ENCODE results near the gene RLIM.

Gene RLIM

DNA sequence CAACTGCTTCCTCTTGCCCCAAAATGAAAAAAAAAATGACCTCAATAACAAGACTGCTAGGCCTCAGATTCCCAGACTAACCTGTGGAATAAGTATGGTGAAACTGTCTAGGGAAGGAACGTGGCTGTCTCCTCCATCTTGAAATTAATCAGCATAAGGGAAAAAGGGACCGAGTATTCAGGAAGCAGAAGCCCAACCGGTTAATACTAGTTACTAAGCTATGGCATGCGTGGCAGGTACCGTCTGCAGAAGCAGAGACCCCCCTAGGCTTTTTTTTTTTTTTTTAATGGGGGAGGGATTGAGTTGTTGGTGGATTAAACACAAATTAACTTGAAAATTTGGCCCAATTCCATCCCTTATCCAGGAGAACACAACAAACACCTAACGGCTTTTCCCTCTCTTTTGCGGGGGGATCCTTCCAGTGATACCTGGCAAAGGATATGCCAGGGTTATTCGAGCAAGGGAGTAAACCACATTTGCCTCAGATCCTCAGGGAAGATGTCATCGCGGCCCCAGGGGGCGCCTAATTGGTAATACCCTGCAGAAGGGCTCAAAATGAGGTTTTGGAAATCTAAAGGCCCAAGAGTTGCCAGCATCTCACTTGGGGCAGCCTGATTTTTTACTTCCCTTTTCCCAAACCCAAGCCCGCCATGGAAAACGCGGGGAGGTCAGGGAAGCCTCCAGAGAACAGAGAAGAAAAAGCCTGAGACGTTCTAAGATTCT is 893 bp downstream of the RLIM start:
- Histone ChIP-seq H3K9ac (ENCODE audit: low read length) (peak overlapping the region; percentile 98), H3K4me1 (ENCODE audit: control insufficient read depth in 1 of 2, insufficient read depth in 2 of 2, low read length in 2 of 2) (no peaks in the 10 kb centered on the region), H3K79me1 (ENCODE audit: low read length) (peaks cover 7% of the 10 kb centered on the region), H3K14ac (ENCODE audit: low read length) (peak overlapping the region; percentile 89), H3K4me3 (ENCODE audit: low read depth, low read length) (peak overlapping the region; percentile 95), H3K4me2 (ENCODE audit: low read length) (peak overlapping the region; percentile 75), H3K4ac (ENCODE audit: low read depth, low read length) (peak overlapping the region; percentile 79), H3K18ac (ENCODE audit: low read length) (peak overlapping the region; percentile 74), H2BK12ac (ENCODE audit: low read length) (no peak overlapping the region), H3K27ac (ENCODE audit: low read depth, low read length) (peak overlapping the region; percentile 57), H3K9me3 (ENCODE audit: insufficient read depth, low read depth, low read length) (no peaks in the 10 kb centered on the region), H3K23ac (ENCODE audit: low read length) (no peak overlapping the region), H3K36me3 (ENCODE audit: control insufficient read depth in 1 of 2, insufficient read depth in 2 of 2, low read length in 2 of 2) (no peaks in the 10 kb centered on the region), H3K27me3 (ENCODE audit: insufficient read depth, low read length) (no peaks in the 10 kb centered on the region), H3K79me2 (ENCODE audit: control insufficient read depth, insufficient read depth, low read length, poor library complexity) (peaks cover 5% of the 10 kb centered on the region), H2AFZ (ENCODE audit: insufficient read depth, low read length, poor library complexity) (no peak overlapping the region), H2AK5ac (ENCODE audit: low read length) (no peak overlapping the region), H2BK120ac (ENCODE audit: insufficient read depth, low read length, poor library complexity) (peak overlapping the region; percentile 11), H4K91ac (ENCODE audit: low read depth, low read length) (peak overlapping the region; percentile 77), H2BK5ac (ENCODE audit: low read depth, low read length, poor library complexity) (peak overlapping the region; percentile 23), H4K8ac (ENCODE audit: low read depth, low read length) (no peak overlapping the region), H4K12ac (ENCODE audit: low read depth, low read length) (no peak overlapping the region)
- no CpG with 5 or more reads among the region's 15 CpGs for WGBS (ENCODE audit: extremely low coverage, insufficient coverage, insufficient read length)
- peak; percentile 2 to 49 for DNase-seq

DNA sequence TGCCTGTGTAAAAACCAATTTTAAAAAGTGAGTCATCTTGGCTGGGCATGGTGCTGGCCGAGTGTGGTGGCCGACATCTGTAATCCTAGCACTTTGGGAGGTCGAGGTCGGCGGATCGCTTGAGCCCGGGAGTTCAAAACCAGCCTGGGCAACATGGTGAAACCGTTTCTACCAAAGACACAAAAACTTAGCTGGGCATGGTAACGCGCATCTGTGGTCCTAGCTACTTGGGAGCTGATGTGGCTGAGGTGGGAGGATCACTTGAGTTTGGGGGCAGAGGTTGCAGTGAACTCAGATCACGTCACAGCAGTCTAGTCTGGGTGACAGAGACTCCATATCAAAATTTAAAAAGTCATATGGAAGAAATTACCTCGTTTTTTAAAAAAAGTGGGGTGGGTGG is 7.6 kb downstream of the RLIM start:
- H3K36me3 ChIP-seq (ENCODE audit: control insufficient read depth in 1 of 2, insufficient read depth in 2 of 2, low read length in 2 of 2) = peaks cover 2 to 6% of the 10 kb centered on the region in 2 experiments
- no peak overlapping the region for H3K4me2 ChIP-seq (ENCODE audit: low read length)
- no peak overlapping the region for H4K12ac ChIP-seq (ENCODE audit: low read depth, low read length)
- H3K23ac ChIP-seq (ENCODE audit: low read length) = no peak overlapping the region
- H3K14ac ChIP-seq (ENCODE audit: low read length) = no peak overlapping the region
- H3K27me3 ChIP-seq (ENCODE audit: insufficient read depth, low read length) = no peaks in the 10 kb centered on the region
- H3K9ac ChIP-seq (ENCODE audit: low read length) = no peak overlapping the region
- no peak overlapping the region for H4K8ac ChIP-seq (ENCODE audit: low read depth, low read length)
- no peak overlapping the region for H2AFZ ChIP-seq (ENCODE audit: insufficient read depth, low read length, poor library complexity)
- H4K91ac ChIP-seq (ENCODE audit: low read depth, low read length) = no peak overlapping the region
- H3K79me1 ChIP-seq (ENCODE audit: low read length) = no peaks in the 10 kb centered on the region
- no peak overlapping the region for H3K4me3 ChIP-seq (ENCODE audit: low read depth, low read length)
- no peak overlapping the region for H2AK5ac ChIP-seq (ENCODE audit: low read length)
- H2BK12ac ChIP-seq (ENCODE audit: low read length) = no peak overlapping the region
- no peak overlapping the region for H3K18ac ChIP-seq (ENCODE audit: low read length)
- peaks cover 2% of the 10 kb centered on the region for H3K79me2 ChIP-seq (ENCODE audit: control insufficient read depth, insufficient read depth, low read length, poor library complexity)
- no peaks in the 10 kb centered on the region for H3K4me1 ChIP-seq (ENCODE audit: control insufficient read depth in 1 of 2, insufficient read depth in 2 of 2, low read length in 2 of 2)
- WGBS (ENCODE audit: extremely low coverage, insufficient coverage, insufficient read length) = no CpG with 5 or more reads among the region's 12 CpGs
- no peak for DNase-seq
- H3K27ac ChIP-seq (ENCODE audit: low read depth, low read length) = no peak overlapping the region
- no peaks in the 10 kb centered on the region for H3K9me3 ChIP-seq (ENCODE audit: insufficient read depth, low read depth, low read length)
- H2BK120ac ChIP-seq (ENCODE audit: insufficient read depth, low read length, poor library complexity) = no peak overlapping the region
- no peak overlapping the region for H2BK5ac ChIP-seq (ENCODE audit: low read depth, low read length, poor library complexity)
- peak overlapping the region; percentile 91 for H3K4ac ChIP-seq (ENCODE audit: low read depth, low read length)

DNA sequence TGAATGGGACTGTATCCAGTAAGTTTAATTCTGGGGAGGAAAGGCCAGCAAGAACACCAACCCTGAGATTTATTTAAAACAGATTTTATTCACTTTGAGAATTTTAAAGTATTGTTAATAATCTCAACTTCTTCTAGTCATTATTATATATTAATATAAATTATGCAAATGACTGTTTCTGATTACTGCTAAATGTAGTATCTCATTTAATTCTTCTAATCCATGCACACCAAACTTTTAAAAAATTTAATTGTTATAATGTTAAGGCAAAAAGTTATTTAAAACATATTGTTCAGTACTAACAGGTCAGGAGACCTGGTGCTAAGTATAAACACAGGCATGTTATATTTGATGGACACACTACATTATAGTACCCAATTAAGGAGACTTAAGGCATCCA is 8.1 kb downstream of the RLIM start:
- Histone ChIP-seq H4K12ac (ENCODE audit: low read depth, low read length) (no peak overlapping the region), H3K4me1 (ENCODE audit: control insufficient read depth in 1 of 2, insufficient read depth in 2 of 2, low read length in 2 of 2) (no peaks in the 10 kb centered on the region), H3K36me3 (ENCODE audit: control insufficient read depth in 1 of 2, insufficient read depth in 2 of 2, low read length in 2 of 2) (peaks cover 2 to 6% of the 10 kb centered on the region in 2 experiments), H2BK120ac (ENCODE audit: insufficient read depth, low read length, poor library complexity) (no peak overlapping the region), H4K91ac (ENCODE audit: low read depth, low read length) (no peak overlapping the region), H3K79me1 (ENCODE audit: low read length) (no peaks in the 10 kb centered on the region), H3K23ac (ENCODE audit: low read length) (no peak overlapping the region), H3K4ac (ENCODE audit: low read depth, low read length) (no peak overlapping the region), H3K9me3 (ENCODE audit: insufficient read depth, low read depth, low read length) (no peaks in the 10 kb centered on the region), H3K4me2 (ENCODE audit: low read length) (no peak overlapping the region), H2AFZ (ENCODE audit: insufficient read depth, low read length, poor library complexity) (no peak overlapping the region), H3K18ac (ENCODE audit: low read length) (no peak overlapping the region), H3K9ac (ENCODE audit: low read length) (no peak overlapping the region), H4K8ac (ENCODE audit: low read depth, low read length) (no peak overlapping the region), H2AK5ac (ENCODE audit: low read length) (no peak overlapping the region), H3K27ac (ENCODE audit: low read depth, low read length) (no peak overlapping the region), H3K27me3 (ENCODE audit: insufficient read depth, low read length) (no peaks in the 10 kb centered on the region), H2BK12ac (ENCODE audit: low read length) (no peak overlapping the region), H2BK5ac (ENCODE audit: low read depth, low read length, poor library complexity) (no peak overlapping the region), H3K14ac (ENCODE audit: low read length) (no peak overlapping the region), H3K79me2 (ENCODE audit: control insufficient read depth, insufficient read depth, low read length, poor library complexity) (peaks cover 2% of the 10 kb centered on the region), H3K4me3 (ENCODE audit: low read depth, low read length) (no peak overlapping the region)
- DNase-seq = no peak

DNA sequence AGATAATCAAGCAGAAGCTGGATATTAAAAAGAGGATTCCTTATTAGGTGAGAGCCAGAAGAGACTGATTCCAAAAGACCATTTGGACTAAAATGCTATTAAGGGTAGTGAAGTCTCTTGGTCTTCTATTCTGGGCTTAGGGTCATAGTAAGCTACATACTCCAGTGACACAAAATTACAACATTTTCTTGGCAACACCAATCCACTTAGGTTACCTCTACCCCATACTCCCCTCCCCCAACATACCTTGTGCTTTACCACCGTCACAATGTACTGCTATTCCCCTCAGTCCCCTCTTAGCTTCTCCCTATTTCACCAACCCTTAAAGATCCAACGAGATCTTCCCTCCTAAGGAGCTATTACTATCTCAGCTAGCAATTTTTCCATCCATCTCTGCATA is 11.4 kb downstream of the RLIM start:
- no peak overlapping the region for H3K27ac ChIP-seq (ENCODE audit: low read depth, low read length)
- no peak overlapping the region for H2AK5ac ChIP-seq (ENCODE audit: low read length)
- peaks cover 2% of the 10 kb centered on the region for H3K79me2 ChIP-seq (ENCODE audit: control insufficient read depth, insufficient read depth, low read length, poor library complexity)
- H3K9me3 ChIP-seq (ENCODE audit: insufficient read depth, low read depth, low read length) = no peaks in the 10 kb centered on the region
- H4K12ac ChIP-seq (ENCODE audit: low read depth, low read length) = no peak overlapping the region
- peaks cover 2 to 6% of the 10 kb centered on the region in 2 experiments for H3K36me3 ChIP-seq (ENCODE audit: control insufficient read depth in 1 of 2, insufficient read depth in 2 of 2, low read length in 2 of 2)
- DNase-seq = no peak
- no peak overlapping the region for H2AFZ ChIP-seq (ENCODE audit: insufficient read depth, low read length, poor library complexity)
- no peak overlapping the region for H2BK12ac ChIP-seq (ENCODE audit: low read length)
- H3K4me1 ChIP-seq (ENCODE audit: control insufficient read depth in 1 of 2, insufficient read depth in 2 of 2, low read length in 2 of 2) = no peaks in the 10 kb centered on the region
- H3K18ac ChIP-seq (ENCODE audit: low read length) = no peak overlapping the region
- no peak overlapping the region for H3K4ac ChIP-seq (ENCODE audit: low read depth, low read length)
- no peak overlapping the region for H2BK5ac ChIP-seq (ENCODE audit: low read depth, low read length, poor library complexity)
- no peak overlapping the region for H3K14ac ChIP-seq (ENCODE audit: low read length)
- no peak overlapping the region for H4K8ac ChIP-seq (ENCODE audit: low read depth, low read length)
- H3K27me3 ChIP-seq (ENCODE audit: insufficient read depth, low read length) = no peaks in the 10 kb centered on the region
- no peak overlapping the region for H2BK120ac ChIP-seq (ENCODE audit: insufficient read depth, low read length, poor library complexity)
- no peak overlapping the region for H3K23ac ChIP-seq (ENCODE audit: low read length)
- no peaks in the 10 kb centered on the region for H3K79me1 ChIP-seq (ENCODE audit: low read length)
- H3K4me2 ChIP-seq (ENCODE audit: low read length) = no peak overlapping the region
- H3K4me3 ChIP-seq (ENCODE audit: low read depth, low read length) = no peak overlapping the region
- H3K9ac ChIP-seq (ENCODE audit: low read length) = no peak overlapping the region
- WGBS (ENCODE audit: extremely low coverage, insufficient coverage, insufficient read length) = no CpG with 5 or more reads among the region's 2 CpGs
- no peak overlapping the region for H4K91ac ChIP-seq (ENCODE audit: low read depth, low read length)

Measured in trophoblast cell (in vitro differentiated cells and primary cell).